HG03039 (cell line): ENCODE data around the gene HSPA1A.
"Not testable (repeated sequence)": the region's sequence is repeated elsewhere in the genome, so short reads cannot be mapped to it uniquely, and the experiment has no call there.

Experiments used
- ATAC-seq: cut with Tn5 transposase; IDR thresholded peaks from one replicate; pipeline ENCODE4 v1.9.1; 2021; ENCODE audit warnings: mild to moderate bottlenecking, moderate library complexity; ENCODE audit not compliant: unreplicated experiment

The HSPA1A gene

DNA sequence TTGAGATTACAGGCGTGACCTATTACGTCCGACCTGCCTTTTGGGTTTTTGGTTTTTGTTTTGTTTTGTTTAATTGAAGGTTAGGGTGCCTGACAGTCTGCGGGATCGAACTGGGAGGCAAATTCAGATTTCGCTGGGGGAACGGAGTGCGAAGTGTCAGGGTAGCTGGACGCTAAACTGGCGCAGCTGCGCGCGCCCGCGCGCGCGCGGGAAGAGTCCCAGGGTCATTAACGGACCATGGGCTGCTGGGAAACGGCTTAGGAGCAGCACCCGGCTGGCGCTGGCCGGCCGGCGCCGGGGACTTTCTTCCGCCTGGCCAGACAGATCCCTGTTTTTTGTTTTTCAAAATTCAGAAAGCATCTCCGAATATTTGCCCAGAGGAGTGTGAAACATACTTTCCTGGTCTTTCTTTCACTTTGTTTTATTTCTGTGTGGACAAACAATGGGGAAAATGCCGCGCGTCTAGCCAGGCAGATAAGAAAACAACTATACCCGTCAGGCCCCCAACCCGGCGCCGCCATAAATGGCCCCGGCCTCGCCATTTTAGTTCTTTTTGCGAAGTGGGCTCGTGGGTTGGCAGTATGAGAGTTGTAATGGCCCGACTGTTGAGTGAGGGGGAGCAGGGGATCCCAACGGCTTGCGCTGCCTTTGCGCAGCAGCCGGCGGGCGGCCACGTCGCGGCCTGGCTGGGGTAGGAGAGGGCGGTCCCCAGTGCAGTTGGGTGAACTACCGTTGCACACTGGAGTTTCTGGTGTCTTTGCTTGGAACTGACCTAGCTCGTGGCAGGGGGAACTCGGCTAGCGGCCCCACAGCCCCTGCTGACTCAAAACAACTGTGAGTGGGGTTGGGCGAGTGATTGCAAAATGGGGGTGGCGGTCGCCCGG lies 19.3 kb downstream of the HSPA1A start:
- ATAC-seq: no peak

DNA sequence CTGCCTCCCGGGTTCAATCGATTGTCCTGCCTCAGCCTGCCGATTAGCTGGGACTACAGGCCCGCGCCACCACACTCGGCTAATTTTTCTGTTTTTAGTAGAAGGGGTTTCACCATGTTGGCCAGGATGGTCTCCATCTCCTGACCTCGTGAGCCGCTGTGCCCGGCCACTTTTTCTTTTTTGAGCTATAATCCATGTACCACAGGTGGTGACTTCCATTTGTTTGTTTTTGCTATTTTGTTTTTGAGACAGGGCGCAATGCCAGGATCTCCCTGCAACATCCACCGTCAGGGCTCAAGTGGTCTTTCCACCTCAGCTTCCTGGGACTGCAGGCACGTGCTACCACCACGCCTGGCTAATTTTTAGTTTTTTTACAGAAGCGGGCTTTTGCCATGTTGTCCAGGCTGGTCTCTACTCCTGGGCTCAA lies 20.7 kb downstream of the HSPA1A start:
- no peak for ATAC-seq

DNA sequence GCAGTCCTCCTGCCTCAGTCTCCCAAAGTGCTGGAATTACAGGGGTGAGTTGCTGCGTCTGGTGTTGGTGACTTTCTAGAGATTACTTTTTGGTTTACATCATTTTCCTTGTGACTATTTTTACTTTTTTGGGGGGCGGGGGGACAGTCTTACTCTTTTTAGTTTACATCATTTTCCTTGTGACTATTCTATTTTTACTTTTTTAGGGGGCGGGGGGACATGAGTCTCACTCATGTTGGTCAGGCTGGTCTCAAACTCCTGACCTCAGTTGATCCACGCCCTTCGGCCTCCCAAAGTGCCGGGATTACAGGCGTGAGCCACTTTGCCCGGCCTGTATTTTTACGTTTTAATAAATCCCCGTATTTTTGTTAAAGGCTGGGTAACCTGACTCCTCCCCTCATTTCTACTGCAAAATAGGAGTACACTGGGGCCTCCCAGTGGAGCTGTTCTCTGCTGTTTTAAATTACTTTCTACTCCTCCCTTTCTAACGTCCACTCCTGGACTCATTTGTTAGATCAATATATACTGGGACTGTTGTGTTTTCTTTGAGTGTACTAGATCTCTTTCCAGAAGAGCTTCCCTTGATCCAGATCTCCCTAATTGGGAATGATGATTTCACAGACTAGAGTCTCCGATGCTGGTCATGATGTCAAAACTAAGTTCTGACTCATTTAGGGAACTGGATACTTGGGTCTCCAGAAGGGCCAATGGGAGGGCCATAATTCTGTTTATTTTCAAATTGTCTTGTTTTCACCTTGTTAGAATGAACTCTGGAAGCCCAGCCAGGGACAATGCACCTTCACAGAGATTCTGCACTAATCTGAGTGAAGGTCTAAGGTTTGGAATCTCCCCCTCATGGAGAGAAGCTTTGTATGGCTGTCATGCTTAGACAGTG lies 21.4 kb downstream of the HSPA1A start:
- no peak for ATAC-seq

GRCh38 chr6:31837369-31838113 lies 22.2 kb downstream of the HSPA1A start:
- ATAC-seq: no peak

GRCh38 chr6:31838114-31838553 lies 22.8 kb downstream of the HSPA1A start:
- ATAC-seq: not testable (repeated sequence)

- ATAC-seq: no peak
Measured at GRCh38 chr6:31838968-31839367, 23.6 kb downstream of the HSPA1A start.

DNA sequence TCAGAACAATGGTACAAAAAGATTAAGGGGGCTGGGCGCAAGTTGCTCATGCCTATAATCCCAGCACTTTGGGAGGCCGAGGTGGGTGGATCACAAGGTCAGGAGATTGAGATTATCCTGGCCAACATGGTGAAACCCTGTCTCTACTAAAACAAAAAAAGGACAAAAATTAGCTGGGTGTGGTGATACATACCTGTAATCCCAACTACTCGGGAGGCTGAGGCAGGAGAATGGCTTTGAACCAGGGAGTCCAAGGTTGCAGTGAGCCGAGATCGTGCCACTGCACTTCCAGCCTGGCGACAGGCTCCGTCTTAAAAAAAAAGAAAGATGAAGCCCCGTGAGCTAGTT lies 24.4 kb downstream of the HSPA1A start:
- ATAC-seq: not testable (repeated sequence)

DNA sequence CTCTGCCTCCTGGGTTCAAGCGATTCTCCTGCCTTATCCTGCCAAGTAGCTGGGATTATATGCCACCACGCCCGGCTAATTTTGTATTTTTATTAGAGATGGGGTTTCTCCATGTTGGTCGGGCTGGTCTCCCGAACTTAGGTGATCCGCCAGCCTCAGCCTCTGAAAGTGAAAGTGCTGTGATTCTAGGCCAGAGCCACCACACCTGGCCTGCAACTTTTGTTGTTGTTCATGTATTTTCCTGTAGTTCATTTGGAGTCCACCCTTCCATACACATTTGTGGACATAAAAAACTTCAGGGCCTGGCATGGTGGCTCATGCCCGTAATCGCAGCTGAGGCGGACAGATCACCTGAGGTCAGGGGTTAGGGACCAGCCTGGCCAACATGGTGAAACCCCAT lies 26.7 kb downstream of the HSPA1A start:
- ATAC-seq: no peak

GRCh38 chr6:31844507-31844906 lies 29.2 kb downstream of the HSPA1A start:
- ATAC-seq: no peak

GRCh38 chr6:31847276-31847978 lies 32.1 kb downstream of the HSPA1A start:
- ATAC-seq: no peak

DNA sequence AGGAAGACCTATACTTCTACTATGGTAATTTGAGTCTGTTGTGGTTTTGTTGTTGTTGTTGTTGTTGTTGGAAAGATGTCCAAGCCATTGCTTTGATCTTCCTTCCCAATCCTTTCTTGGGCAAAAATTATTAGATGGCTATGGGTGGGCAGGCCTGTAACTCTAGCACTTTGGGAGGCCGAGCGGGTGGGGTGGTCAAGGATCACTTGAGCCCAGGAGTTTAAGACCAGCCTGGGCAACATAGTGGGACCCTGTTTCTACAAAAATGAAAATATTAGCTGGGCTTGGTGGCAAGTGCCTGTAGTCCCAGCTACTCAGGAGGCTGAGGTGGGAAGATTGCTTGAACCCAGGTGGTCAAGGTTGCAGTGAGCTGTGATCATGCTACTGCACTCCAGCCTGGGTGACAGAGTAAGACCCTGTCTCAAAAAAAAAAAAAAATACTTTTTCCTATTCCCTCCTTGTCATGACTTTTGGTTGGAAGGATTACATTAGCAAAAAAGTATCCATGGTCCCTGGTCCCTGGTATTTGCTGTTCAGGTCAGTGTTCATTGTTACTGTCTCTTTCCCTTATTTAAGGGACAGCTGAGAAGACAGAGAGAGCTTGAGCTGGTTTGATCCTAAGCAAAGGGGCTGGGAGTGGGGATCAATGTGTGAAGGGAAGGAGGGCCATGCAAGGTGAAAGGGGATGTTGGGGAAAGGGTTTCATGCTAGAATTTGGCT lies 35.6 kb downstream of the HSPA1A start:
- no peak for ATAC-seq

DNA sequence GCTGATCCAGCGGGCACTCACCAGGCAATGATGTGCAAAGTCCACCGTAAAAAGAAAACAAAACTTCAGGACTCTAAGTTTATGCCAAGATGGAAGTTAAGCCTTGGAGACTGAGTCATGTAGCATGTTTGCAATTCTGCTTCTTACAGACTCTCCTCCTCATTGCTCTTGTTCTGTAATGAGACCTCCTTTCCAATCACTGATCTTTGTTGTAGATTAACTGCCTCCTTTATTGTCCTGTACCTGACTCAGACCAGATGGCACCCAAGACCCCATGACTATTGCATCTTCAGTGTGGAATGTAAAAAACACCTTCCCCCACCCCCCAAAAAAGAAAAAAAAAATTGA lies 36.1 kb downstream of the HSPA1A start:
- no peak for ATAC-seq

DNA sequence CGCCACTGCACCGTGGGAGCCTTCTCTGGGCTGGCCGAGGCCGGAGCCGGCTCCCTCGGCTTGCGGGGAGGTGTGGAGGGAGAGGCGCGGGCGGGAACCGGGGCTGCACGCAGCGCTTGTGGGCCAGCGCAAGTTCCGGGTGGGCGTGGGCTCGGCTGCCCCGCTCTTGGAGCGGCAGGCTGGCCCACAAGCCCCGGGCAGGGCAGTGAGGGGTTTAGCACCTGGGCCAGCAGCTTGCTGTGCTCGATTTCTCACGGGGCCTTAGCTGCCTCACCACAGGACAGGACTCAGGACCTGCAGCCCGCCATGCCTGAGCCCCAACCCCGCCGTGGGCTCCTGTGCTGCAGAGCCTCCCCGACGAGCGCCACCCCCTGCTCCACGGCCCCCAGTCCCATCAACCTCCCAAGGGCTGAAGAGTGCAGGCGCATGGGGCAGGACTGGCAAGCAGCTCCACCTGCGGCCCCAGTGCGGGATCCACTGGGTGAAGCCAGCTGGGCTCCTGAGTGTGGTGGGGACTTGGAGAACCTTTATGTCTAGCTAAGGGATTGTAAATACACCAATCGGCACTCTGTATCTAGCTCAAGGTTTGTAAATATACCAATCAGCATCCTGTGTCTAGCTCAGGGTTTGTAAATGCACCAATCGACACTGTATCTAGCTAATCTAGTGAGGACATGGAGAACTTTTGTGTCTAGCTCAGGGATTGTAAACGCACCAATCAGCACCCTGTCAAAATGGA lies 36.8 kb downstream of the HSPA1A start:
- not testable (repeated sequence) for ATAC-seq

DNA sequence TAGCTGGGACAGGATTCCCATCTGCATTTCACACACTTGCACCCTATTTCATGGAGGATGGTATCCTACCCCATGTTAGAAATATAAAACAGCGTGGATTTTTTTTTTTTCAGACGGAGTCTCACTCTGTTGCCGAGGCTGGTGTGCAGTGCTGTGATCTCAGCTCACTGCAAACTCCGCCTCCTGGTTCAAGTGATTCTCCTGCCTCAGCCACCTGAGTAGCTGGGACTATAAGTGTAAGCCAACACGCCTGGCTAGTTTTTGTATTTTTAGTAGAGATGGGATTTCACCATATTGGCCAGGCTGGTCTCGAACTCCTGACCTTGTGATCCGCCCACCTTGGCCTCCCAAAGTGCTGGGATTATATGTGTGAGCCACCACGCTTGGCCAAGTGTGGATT lies 42.4 kb downstream of the HSPA1A start:
- not testable (repeated sequence) for ATAC-seq

- ATAC-seq: no peak
Measured at GRCh38 chr6:31858707-31859106, 43.4 kb downstream of the HSPA1A start.

DNA sequence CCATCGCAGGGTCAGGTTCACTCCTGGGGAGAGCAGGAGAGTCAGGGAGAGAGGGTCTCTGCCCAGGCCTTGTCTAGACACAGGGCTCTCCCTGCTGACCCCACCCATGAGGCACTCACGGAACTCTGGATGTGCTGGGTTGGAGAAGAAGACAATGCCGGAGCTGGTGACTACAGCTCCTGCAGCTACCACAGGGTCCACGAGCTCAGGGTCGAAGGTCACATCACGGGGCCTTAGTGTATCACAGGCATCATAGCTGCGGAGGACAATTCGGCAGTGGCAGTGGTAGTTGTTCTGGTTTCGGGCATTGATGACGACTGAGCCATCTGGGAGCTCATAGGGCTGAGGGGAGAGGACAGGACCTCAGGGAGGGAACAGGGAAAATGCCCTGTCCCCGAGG lies 44.6 kb downstream of the HSPA1A start:
- no peak for ATAC-seq

DNA sequence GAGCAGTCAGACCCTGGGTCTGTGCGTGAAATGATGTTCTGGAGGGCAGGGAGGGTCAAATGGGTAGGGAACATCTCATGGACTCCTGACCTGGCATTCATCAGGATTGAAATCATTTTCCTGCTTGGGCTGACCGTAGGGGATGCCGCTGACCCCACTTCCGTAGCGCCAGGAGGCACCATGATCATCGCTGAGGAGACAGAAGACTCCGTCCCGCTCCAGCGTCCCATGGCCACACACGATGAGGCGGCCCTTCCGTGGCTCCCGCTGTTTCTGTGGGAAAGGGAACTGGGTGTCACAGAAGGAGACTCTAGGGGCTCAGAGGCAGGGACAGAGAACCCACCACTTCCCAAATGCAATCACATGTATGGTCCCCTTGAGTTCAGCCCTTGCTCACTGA lies 45.0 kb downstream of the HSPA1A start:
- ATAC-seq: no peak

DNA sequence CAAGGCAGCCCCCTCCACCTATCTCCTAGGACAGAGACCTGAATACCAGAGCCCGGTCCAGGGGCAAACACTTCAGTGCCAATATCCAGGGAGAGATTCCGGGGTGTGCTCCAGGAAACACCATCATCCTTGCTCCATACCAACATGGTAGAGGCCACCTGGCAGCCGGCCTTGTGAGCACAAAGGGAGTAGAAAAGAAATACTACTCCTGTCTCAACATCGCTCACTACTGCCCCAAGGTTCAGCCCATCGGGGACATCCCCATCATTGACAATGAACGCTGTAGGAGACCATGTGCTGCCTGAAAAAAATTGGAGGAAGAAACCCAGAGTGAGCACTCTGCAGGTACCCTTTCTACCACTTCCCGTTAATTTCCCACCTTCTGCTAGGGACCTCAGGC lies 45.8 kb downstream of the HSPA1A start:
- no peak for ATAC-seq

GRCh38 chr6:31861919-31862343 lies 46.6 kb downstream of the HSPA1A start:
- no peak for ATAC-seq
